ENCODE results near the gene PLEKHA7. TPM values are rescaled to one million over a fixed set of nuclear protein-coding genes. Genes with fewer than 3 reads are reported as not detected.

Gene PLEKHA7
- total RNA-seq, 1 donor from 2014 or later = 9.5 TPM

DNA sequence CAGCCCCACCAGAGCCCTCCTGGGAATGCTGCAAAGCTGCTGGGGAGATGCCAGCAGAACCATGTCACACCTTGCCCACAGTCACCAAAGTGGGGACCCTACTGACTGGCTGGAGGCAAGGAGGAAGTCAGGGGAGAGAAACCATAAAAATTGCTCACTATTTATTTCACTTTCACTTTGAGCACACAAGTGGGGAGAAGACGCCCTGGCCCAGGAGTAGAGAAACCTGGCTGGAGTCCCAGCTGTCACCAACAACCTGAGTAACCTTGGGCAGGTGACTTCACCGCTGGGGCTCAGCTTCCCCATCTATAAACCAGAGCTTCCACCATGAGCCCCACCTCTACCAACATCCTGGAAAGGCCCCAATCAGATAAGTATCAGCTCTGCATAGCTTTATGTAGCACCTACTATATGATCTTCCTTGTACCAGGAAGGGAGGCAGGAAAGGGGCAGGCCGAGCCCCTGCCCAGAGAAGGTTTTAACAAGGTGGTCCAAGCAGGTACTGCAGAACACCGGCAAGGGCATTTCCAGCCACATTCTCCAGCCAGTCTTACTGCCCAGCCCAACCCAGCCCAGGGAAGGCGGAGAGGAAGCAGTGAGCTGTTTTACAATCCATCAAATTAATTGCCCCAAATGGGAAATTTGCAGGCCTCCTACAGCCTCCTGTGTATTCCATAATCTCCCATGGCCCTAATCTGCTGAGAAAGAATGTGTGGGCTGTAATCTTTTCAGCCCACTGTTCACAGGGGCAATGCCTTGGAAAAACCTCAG lies 27.6 kb downstream of the PLEKHA7 start:
- intact Hi-C loops (cut with DNase I) = no loop called here
- Histone ChIP-seq H3K9me3 (no peaks in the 10 kb centered on the region), H3K4me3 (no peak overlapping the region), H3K4me1 (no peaks in the 10 kb centered on the region), H3K27me3 (no peaks in the 10 kb centered on the region), H3K27ac (no peak overlapping the region), H3K36me3 (no peaks in the 10 kb centered on the region)
- no peak for DNase-seq (ENCODE audit: low spot score in 2 of 2)
- no peak for TF ChIP-seq CTCF (IDR thresholded peaks at IDR 0.05)

GRCh38 chr11:16985297-16985696 lies 28.9 kb downstream of the PLEKHA7 start:
- TF ChIP-seq CTCF (IDR thresholded peaks at IDR 0.05) = no peak
- no peak for DNase-seq (ENCODE audit: low spot score in 2 of 2)
- Histone ChIP-seq H3K36me3 (no peaks in the 10 kb centered on the region), H3K9me3 (no peaks in the 10 kb centered on the region), H3K27ac (no peak overlapping the region), H3K27me3 (no peaks in the 10 kb centered on the region), H3K4me3 (no peak overlapping the region), H3K4me1 (no peaks in the 10 kb centered on the region)
- intact Hi-C loops (cut with DNase I) = no loop called here

- no peaks in the 10 kb centered on the region for H3K27me3 ChIP-seq
- H3K27ac ChIP-seq = no peak overlapping the region
- intact Hi-C loops (cut with DNase I) = no loop called here
- H3K36me3 ChIP-seq = no peaks in the 10 kb centered on the region
- H3K4me3 ChIP-seq = no peak overlapping the region
- no peak for DNase-seq (ENCODE audit: low spot score in 2 of 2)
- no peaks in the 10 kb centered on the region for H3K4me1 ChIP-seq
- TF ChIP-seq CTCF (IDR thresholded peaks at IDR 0.05) = no peak
- no peaks in the 10 kb centered on the region for H3K9me3 ChIP-seq
These were observed 30.0 kb downstream of the PLEKHA7 start for GRCh38 chr11:16984229-16984628.

DNA sequence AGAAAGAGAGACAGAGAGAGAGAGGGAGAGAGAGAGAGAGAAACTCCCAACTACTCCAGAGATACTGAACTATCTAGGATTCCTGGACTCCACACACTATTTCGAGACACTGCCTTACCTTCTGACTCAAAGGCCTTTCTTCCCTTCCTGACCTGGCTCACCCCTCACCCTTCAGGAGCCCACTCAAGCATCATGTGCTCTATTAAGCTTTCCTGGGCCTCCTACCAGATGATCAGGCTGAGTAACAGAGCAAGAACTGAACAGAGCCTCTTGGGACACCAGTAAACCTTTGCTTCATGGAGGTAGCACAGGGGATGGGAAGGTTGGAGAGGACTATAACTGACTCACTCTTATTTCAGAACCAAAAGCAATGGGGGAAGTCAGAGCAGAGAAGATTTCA lies 31.4 kb downstream of the PLEKHA7 start:
- Histone ChIP-seq H3K4me1 (no peaks in the 10 kb centered on the region), H3K4me3 (no peak overlapping the region), H3K9me3 (no peaks in the 10 kb centered on the region), H3K36me3 (no peaks in the 10 kb centered on the region), H3K27me3 (no peaks in the 10 kb centered on the region), H3K27ac (no peak overlapping the region)
- intact Hi-C loops (cut with DNase I) = no loop called here
- no peak for DNase-seq (ENCODE audit: low spot score in 2 of 2)
- TF ChIP-seq CTCF (IDR thresholded peaks at IDR 0.05) = no peak

- intact Hi-C loops (cut with DNase I) = no loop called here
- no peak for DNase-seq (ENCODE audit: low spot score in 2 of 2)
- Histone ChIP-seq H3K36me3 (no peaks in the 10 kb centered on the region), H3K4me1 (no peaks in the 10 kb centered on the region), H3K9me3 (no peaks in the 10 kb centered on the region), H3K27me3 (no peaks in the 10 kb centered on the region), H3K27ac (no peak overlapping the region), H3K4me3 (no peak overlapping the region)
- TF ChIP-seq CTCF (IDR thresholded peaks at IDR 0.05) = no peak
These were observed 31.9 kb downstream of the PLEKHA7 start for GRCh38 chr11:16982256-16982671.

Measured in ascending aorta (tissue), 2 donors.